Nephron progenitor cell (in vitro differentiated cells): ENCODE measurements around the gene LKAAEAR1.

Experiments used
- DNase-seq: peaks from one replicate; pipeline ENCODE4 v3.0.0; 2021
- H3K27ac Mint-ChIP-seq: 2 replicates; pipeline ENCODE4 v1.8.0; 2021; ENCODE audit warnings: mild to moderate bottlenecking, moderate library complexity, mixed read lengths
- H3K27me3 Mint-ChIP-seq: 2 replicates; pipeline ENCODE4 v1.8.0; 2021; ENCODE audit warnings: mild to moderate bottlenecking, low read depth, mixed read lengths; ENCODE audit not compliant: poor library complexity
- H3K36me3 Mint-ChIP-seq: 2 replicates; pipeline ENCODE4 v1.8.0; 2021; ENCODE audit warnings: low read depth, mixed read lengths
- H3K4me1 Mint-ChIP-seq: 2 replicates; pipeline ENCODE4 v1.8.0; 2021; ENCODE audit warnings: mixed read lengths
- H3K4me3 Mint-ChIP-seq: 2 replicates; pipeline ENCODE4 v1.8.0; 2021; ENCODE audit warnings: mild to moderate bottlenecking, moderate library complexity, mixed read lengths
- H3K9me3 Mint-ChIP-seq: 2 replicates; pipeline ENCODE4 v1.8.0; 2021; ENCODE audit warnings: mild to moderate bottlenecking, moderate library complexity, mixed read lengths
- CTCF ChIP-seq: fragments of 200-600 bp; sonication (generic); IDR thresholded peaks from 2 replicates; pipeline ENCODE4 v1.5.0; 2021; ENCODE audit warnings: antibody characterized with exemption

The LKAAEAR1 gene

GRCh38 chr20:64102647-64103354 lies 18.6 kb upstream of the LKAAEAR1 start:
- peaks cover 38% of the 10 kb centered on the region for H3K27me3 Mint-ChIP-seq
- TF ChIP-seq CTCF = no peak
- H3K4me3 Mint-ChIP-seq = peak overlapping the region; percentile 80
- H3K9me3 Mint-ChIP-seq = no peaks in the 10 kb centered on the region
- peak; percentile 63 for DNase-seq
- H3K4me1 Mint-ChIP-seq = peaks cover 34% of the 10 kb centered on the region
- H3K27ac Mint-ChIP-seq = no peak overlapping the region
- H3K36me3 Mint-ChIP-seq = no peaks in the 10 kb centered on the region

GRCh38 chr20:64101731-64102621 lies 17.8 kb upstream of the LKAAEAR1 start:
- Mint-ChIP-seq H3K27me3 (peaks cover 38% of the 10 kb centered on the region), H3K9me3 (peaks cover under 1% of the 10 kb centered on the region), H3K4me1 (peaks cover 26% of the 10 kb centered on the region), H3K4me3 (peak overlapping the region; percentile 80), H3K27ac (no peak overlapping the region), H3K36me3 (peaks cover 1% of the 10 kb centered on the region)
- peak; percentile 85 for DNase-seq
- TF ChIP-seq CTCF = peak; percentile 76

- Mint-ChIP-seq H3K4me1 (peaks cover 20% of the 10 kb centered on the region), H3K9me3 (peaks cover 6% of the 10 kb centered on the region), H3K4me3 (peak overlapping the region; percentile 70), H3K27me3 (peaks cover 37% of the 10 kb centered on the region), H3K27ac (peak overlapping the region; percentile 25), H3K36me3 (peaks cover 6% of the 10 kb centered on the region)
- peak; percentile 0 for DNase-seq
- TF ChIP-seq CTCF = no peak
Observed at GRCh38 chr20:64100946-64101688, 16.9 kb upstream of the LKAAEAR1 start.

- TF ChIP-seq CTCF = no peak
- Mint-ChIP-seq H3K4me1 (peaks cover 19% of the 10 kb centered on the region), H3K4me3 (no peak overlapping the region), H3K9me3 (peaks cover 6% of the 10 kb centered on the region), H3K36me3 (peaks cover 6% of the 10 kb centered on the region), H3K27me3 (peaks cover 43% of the 10 kb centered on the region), H3K27ac (no peak overlapping the region)
- no peak for DNase-seq
Observed at GRCh38 chr20:64100566-64100888, 16.3 kb upstream of the LKAAEAR1 start.

GRCh38 chr20:64099880-64100565 lies 15.8 kb upstream of the LKAAEAR1 start:
- no peak overlapping the region for H3K27ac Mint-ChIP-seq
- no peak overlapping the region for H3K4me3 Mint-ChIP-seq
- no peak for TF ChIP-seq CTCF
- H3K36me3 Mint-ChIP-seq = peaks cover 6% of the 10 kb centered on the region
- peaks cover 45% of the 10 kb centered on the region for H3K27me3 Mint-ChIP-seq
- H3K9me3 Mint-ChIP-seq = peaks cover 6% of the 10 kb centered on the region
- DNase-seq = no peak
- H3K4me1 Mint-ChIP-seq = peaks cover 19% of the 10 kb centered on the region
